ENCODE data around the gene CNTLN. TPM values are rescaled to one million over a fixed set of nuclear protein-coding genes. Genes with fewer than 3 reads are reported as not detected.

Gene CNTLN
- total RNA-seq (2016; rRNA removed; fragmentation: Illumina TruSeq; extraction: Trizol), result 5.7 and 6.4 TPM in 2 replicates
- total RNA-seq (2016; cell fraction: cytosol; rRNA removed; fragmentation: Illumina TruSeq; extraction: Trizol; ENCODE audit: low read depth), result 4.6 and 5.0 TPM in 2 replicates
- 5.9 and 6.0 TPM in 2 replicates for total RNA-seq (2016; cell fraction: insoluble cytoplasmic fraction; rRNA removed; fragmentation: Illumina TruSeq; extraction: Trizol)
- total RNA-seq (2016; cell fraction: membrane; rRNA removed; fragmentation: Illumina TruSeq; extraction: Trizol), result 3.2 and 3.6 TPM in 2 replicates
- total RNA-seq (2016; cell fraction: nucleus; rRNA removed; fragmentation: Illumina TruSeq; extraction: Trizol), result 12.8 and 13.5 TPM in 2 replicates
- polyA plus RNA-seq (2011; rRNA removed), result 1.2 and 1.5 TPM in 2 replicates
- polyA plus RNA-seq (2011; cell fraction: cytosol; rRNA removed), result 1.1 and 1.4 TPM in 2 replicates
- polyA plus RNA-seq (2011; cell fraction: nucleus; rRNA removed), result 1.4 and 1.8 TPM in 2 replicates
- polyA plus RNA-seq (2012), result 2.3 and 2.6 TPM in 2 replicates
- polyA plus RNA-seq (2016; cell fraction: cytosol; fragmentation: Illumina TruSeq; extraction: Trizol; ENCODE audit: low read depth), result 0.24 TPM in 2 replicates
- 5.7 and 6.0 TPM in 2 replicates for polyA plus RNA-seq (2016; cell fraction: insoluble cytoplasmic fraction; fragmentation: Illumina TruSeq; extraction: Trizol; ENCODE audit: low read depth)
- polyA plus RNA-seq (2016; cell fraction: membrane; fragmentation: Illumina TruSeq; extraction: Trizol; ENCODE audit: low read depth), result 0.74 and 1.1 TPM in 2 replicates
- 3.8 and 4.1 TPM in 2 replicates for polyA plus RNA-seq (2016; cell fraction: nucleus; fragmentation: Illumina TruSeq; extraction: Trizol; ENCODE audit: insufficient read depth, low read depth)
- 1.8 and 4.3 TPM in 2 replicates for polyA minus RNA-seq (2011; rRNA and poly(A)+ RNA removed; ENCODE audit: low replicate concordance)
- 1.8 and 1.9 TPM in 2 replicates for polyA minus RNA-seq (2011; cell fraction: cytosol; rRNA and poly(A)+ RNA removed)
- polyA minus RNA-seq (2011; cell fraction: nucleus; rRNA and poly(A)+ RNA removed), result 18.9 and 19.9 TPM in 2 replicates
- Bru-seq, nascent RNA, result percentile 50 among the genes with signal in this experiment
- BruChase-seq, experiment 1, labeled RNA remaining after a 6-hour chase, result percentile 40 among the genes with signal in this experiment
- BruChase-seq, experiment 2, labeled RNA remaining after a 2-hour chase, result percentile 47 among the genes with signal in this experiment
- long read RNA-seq, experiment 1, partial matches to known transcripts, result 2 of 8 reads
- long read RNA-seq, experiment 1, other reads (novel, unspliced or antisense), result 4 of 8 reads
- long read RNA-seq, experiment 2, partial matches to known transcripts, result 0 of 12 reads
- long read RNA-seq, experiment 2, other reads (novel, unspliced or antisense), result 11 of 12 reads

GRCh38 chr9:17134396-17135294 lies at the start of gene CNTLN:
CNTLN (plus strand) TSS chr9:17135040; CDS start chr9:17135066, 26 bp downstream.
- peak; percentile 67 for DNase-seq (ENCODE audit: low spot score)
- H3K4me2 ChIP-seq (ENCODE audit: low read depth, low read length), result peak within 1 kb of the TSS; percentile 69
- BruUV-seq (replicated peaks), result no TSS peak
- peak; percentile 91 for ATAC-seq
- peaks cover 30% of the 10 kb centered on the region for H3K4me1 ChIP-seq (ENCODE audit: insufficient read depth, low read length)
- no peaks in the 10 kb centered on the region for H4K20me1 ChIP-seq (ENCODE audit: insufficient read depth, low read length)
- intact Hi-C loops (cut with micrococcal nuclease; ENCODE audit: unreplicated experiment), result loop anchor here (10.0 kb wide), 1 partner anchor 90 kb away; no protein-coding TSS in a partner anchor
- no peaks in the 10 kb centered on the region for H3K27me3 ChIP-seq (ENCODE audit: control insufficient read depth in 1 of 2, insufficient read depth in 2 of 2, low read length in 2 of 2)
- peak within 1 kb of the TSS; percentile 59 to 78 (median 77) for H3K4me3 ChIP-seq (replicated peaks in 1 of 3; ENCODE audit: insufficient read depth in 1 of 3, low read depth in 2 of 3, low read length in 3 of 3)
- CTCF ChIA-PET (ENCODE audit: low intra/inter-chr PET ratio, low total read pairs), result no interaction called here
- H3K79me2 ChIP-seq (ENCODE audit: insufficient read depth, low read length), result no peaks in the 10 kb centered on the region
- peak within 1 kb of the TSS; percentile 71 for H3K9ac ChIP-seq (ENCODE audit: insufficient read depth, low read depth, low read length)
- 44% methylated on average over 17 of the region's 61 CpGs for WGBS (ENCODE audit: low lambda C conversion rate)
- H3K27ac ChIP-seq (ENCODE audit: extremely low read length, insufficient read depth, low read length), result peak within 1 kb of the TSS; percentile 68
- no peak for FAIRE-seq
- POLR2A ChIA-PET, result interaction anchor here (1.0 kb wide), 1 partner anchor 134 kb away, joined by 3 read pairs; no protein-coding TSS in a partner anchor
- no peak within 1 kb of the TSS for H2AFZ ChIP-seq (ENCODE audit: low read length)
- in situ Hi-C loops (cut with HindIII; ENCODE audit: extremely low pct_ligation_motif_present, low pct_unique_long_range_greater_than_20kb), result no loop called here
- H3K9me3 ChIP-seq (ENCODE audit: low read length), result no peaks in the 10 kb centered on the region; the same call in 1 of the 2 replicates
- no peaks in the 10 kb centered on the region for H3K36me3 ChIP-seq (replicated peaks in 1 of 2; ENCODE audit: control insufficient read depth in 1 of 2, insufficient read depth in 2 of 2, low read length in 2 of 2)
- TF ChIP-seq ATF7-NPFF (CRISPR knock-in tag; IDR thresholded peaks at IDR 0.05; ENCODE audit: low read depth) (peak; percentile 88), STAG1 (CRISPR knock-in tag; IDR thresholded peaks at IDR 0.05) (no peak), ZNF816 (CRISPR knock-in tag; IDR thresholded peaks at IDR 0.05; ENCODE audit: borderline replicate concordance) (0 out of 2 replicates have a peak, but pooled peaks have one; percentile 35), ZGPAT (CRISPR knock-in tag; IDR thresholded peaks at IDR 0.05) (0 out of 2 replicates have a peak, but pooled peaks have one; percentile 34), THRA (CRISPR knock-in tag; IDR thresholded peaks at IDR 0.05; ENCODE audit: borderline replicate concordance) (no peak), SSRP1 (CRISPR knock-in tag; IDR thresholded peaks at IDR 0.05) (no peak), SCMH1 (CRISPR knock-in tag; IDR thresholded peaks at IDR 0.05; ENCODE audit: borderline replicate concordance) (no peak), ZFP36L1 (CRISPR knock-in tag; IDR thresholded peaks at IDR 0.05) (no peak), SALL2 (CRISPR knock-in tag; IDR thresholded peaks at IDR 0.05) (peak; percentile 29; the same call in 1 of the 2 replicates), KDM4B (CRISPR knock-in tag; IDR thresholded peaks at IDR 0.05) (no peak), GLI4 (CRISPR knock-in tag; IDR thresholded peaks at IDR 0.05; ENCODE audit: borderline replicate concordance) (peak; percentile 77; the same call in 1 of the 2 replicates)
